Measurements from ENCODE around the gene RNF224. TPM values are rescaled to one million over a fixed set of nuclear protein-coding genes. Genes with fewer than 3 reads are reported as not detected.

RNF224 gene
- total and polyA plus RNA-seq, 2 of the 13 experiments (the other 11 are each of a cell fraction or from before 2014, with no cell fraction given), result 0.09 TPM; not detected in 1

- TF ChIP-seq, protein P1, sequence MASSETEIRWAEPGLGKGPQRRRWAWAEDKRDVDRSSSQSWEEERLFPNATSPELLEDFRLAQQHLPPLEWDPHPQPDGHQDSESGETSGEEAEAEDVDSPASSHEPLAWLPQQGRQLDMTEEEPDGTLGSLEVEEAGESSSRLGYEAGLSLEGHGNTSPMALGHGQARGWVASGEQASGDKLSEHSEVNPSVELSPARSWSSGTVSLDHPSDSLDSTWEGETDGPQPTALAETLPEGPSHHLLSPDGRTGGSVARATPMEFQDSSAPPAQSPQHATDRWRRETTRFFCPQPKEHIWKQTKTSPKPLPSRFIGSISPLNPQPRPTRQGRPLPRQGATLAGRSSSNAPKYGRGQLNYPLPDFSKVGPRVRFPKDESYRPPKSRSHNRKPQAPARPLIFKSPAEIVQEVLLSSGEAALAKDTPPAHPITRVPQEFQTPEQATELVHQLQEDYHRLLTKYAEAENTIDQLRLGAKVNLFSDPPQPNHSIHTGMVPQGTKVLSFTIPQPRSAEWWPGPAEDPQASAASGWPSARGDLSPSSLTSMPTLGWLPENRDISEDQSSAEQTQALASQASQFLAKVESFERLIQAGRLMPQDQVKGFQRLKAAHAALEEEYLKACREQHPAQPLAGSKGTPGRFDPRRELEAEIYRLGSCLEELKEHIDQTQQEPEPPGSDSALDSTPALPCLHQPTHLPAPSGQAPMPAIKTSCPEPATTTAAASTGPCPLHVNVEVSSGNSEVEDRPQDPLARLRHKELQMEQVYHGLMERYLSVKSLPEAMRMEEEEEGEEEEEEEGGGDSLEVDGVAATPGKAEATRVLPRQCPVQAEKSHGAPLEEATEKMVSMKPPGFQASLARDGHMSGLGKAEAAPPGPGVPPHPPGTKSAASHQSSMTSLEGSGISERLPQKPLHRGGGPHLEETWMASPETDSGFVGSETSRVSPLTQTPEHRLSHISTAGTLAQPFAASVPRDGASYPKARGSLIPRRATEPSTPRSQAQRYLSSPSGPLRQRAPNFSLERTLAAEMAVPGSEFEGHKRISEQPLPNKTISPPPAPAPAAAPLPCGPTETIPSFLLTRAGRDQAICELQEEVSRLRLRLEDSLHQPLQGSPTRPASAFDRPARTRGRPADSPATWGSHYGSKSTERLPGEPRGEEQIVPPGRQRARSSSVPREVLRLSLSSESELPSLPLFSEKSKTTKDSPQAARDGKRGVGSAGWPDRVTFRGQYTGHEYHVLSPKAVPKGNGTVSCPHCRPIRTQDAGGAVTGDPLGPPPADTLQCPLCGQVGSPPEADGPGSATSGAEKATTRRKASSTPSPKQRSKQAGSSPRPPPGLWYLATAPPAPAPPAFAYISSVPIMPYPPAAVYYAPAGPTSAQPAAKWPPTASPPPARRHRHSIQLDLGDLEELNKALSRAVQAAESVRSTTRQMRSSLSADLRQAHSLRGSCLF (CRISPR knock-in tag; IDR thresholded peaks at IDR 0.05; ENCODE audit: borderline replicate concordance), result no peak
- TF ChIP-seq ZNF138 (CRISPR knock-in tag; IDR thresholded peaks at IDR 0.05; ENCODE audit: low read depth) (no peak), CAMTA2 (CRISPR knock-in tag; IDR thresholded peaks at IDR 0.05; ENCODE audit: borderline replicate concordance) (no peak), ZNF687 (CRISPR knock-in tag; IDR thresholded peaks at IDR 0.05) (peak; percentile 77), SCMH1 (CRISPR knock-in tag; IDR thresholded peaks at IDR 0.05; ENCODE audit: borderline replicate concordance) (no peak), ZNF607 (CRISPR knock-in tag; IDR thresholded peaks at IDR 0.05; ENCODE audit: borderline replicate concordance) (peak; percentile 53; the same call in 1 of the 2 replicates), ATF7 (IDR thresholded peaks at IDR 0.05) (no peak), ATF7 (CRISPR knock-in tag; IDR thresholded peaks at IDR 0.05) (no peak), RAD21 (CRISPR knock-in tag; IDR thresholded peaks at IDR 0.05) (no peak), MAX (IDR thresholded peaks at IDR 0.05) (no peak), ZMYM4 (CRISPR knock-in tag; IDR thresholded peaks at IDR 0.05) (no peak)
- TF ChIP-seq, protein P2, sequence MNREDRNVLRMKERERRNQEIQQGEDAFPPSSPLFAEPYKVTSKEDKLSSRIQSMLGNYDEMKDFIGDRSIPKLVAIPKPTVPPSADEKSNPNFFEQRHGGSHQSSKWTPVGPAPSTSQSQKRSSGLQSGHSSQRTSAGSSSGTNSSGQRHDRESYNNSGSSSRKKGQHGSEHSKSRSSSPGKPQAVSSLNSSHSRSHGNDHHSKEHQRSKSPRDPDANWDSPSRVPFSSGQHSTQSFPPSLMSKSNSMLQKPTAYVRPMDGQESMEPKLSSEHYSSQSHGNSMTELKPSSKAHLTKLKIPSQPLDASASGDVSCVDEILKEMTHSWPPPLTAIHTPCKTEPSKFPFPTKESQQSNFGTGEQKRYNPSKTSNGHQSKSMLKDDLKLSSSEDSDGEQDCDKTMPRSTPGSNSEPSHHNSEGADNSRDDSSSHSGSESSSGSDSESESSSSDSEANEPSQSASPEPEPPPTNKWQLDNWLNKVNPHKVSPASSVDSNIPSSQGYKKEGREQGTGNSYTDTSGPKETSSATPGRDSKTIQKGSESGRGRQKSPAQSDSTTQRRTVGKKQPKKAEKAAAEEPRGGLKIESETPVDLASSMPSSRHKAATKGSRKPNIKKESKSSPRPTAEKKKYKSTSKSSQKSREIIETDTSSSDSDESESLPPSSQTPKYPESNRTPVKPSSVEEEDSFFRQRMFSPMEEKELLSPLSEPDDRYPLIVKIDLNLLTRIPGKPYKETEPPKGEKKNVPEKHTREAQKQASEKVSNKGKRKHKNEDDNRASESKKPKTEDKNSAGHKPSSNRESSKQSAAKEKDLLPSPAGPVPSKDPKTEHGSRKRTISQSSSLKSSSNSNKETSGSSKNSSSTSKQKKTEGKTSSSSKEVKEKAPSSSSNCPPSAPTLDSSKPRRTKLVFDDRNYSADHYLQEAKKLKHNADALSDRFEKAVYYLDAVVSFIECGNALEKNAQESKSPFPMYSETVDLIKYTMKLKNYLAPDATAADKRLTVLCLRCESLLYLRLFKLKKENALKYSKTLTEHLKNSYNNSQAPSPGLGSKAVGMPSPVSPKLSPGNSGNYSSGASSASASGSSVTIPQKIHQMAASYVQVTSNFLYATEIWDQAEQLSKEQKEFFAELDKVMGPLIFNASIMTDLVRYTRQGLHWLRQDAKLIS (CRISPR knock-in tag; IDR thresholded peaks at IDR 0.05), result no peak
- TF ChIP-seq, protein P3, sequence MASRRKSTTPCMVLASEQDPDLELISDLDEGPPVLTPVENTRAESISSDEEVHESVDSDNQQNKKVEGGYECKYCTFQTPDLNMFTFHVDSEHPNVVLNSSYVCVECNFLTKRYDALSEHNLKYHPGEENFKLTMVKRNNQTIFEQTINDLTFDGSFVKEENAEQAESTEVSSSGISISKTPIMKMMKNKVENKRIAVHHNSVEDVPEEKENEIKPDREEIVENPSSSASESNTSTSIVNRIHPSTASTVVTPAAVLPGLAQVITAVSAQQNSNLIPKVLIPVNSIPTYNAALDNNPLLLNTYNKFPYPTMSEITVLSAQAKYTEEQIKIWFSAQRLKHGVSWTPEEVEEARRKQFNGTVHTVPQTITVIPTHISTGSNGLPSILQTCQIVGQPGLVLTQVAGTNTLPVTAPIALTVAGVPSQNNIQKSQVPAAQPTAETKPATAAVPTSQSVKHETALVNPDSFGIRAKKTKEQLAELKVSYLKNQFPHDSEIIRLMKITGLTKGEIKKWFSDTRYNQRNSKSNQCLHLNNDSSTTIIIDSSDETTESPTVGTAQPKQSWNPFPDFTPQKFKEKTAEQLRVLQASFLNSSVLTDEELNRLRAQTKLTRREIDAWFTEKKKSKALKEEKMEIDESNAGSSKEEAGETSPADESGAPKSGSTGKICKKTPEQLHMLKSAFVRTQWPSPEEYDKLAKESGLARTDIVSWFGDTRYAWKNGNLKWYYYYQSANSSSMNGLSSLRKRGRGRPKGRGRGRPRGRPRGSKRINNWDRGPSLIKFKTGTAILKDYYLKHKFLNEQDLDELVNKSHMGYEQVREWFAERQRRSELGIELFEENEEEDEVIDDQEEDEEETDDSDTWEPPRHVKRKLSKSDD (CRISPR knock-in tag; IDR thresholded peaks at IDR 0.05; ENCODE audit: low read depth), result peak; percentile 64; the same call in 1 of the 2 replicates
Observed at GRCh38 chr9:137218754-137219271, 8.5 kb upstream of the RNF224 start (continued).
